Right lung (tissue), 5 donors: ENCODE results near the gene SLC22A7. TPM values are rescaled to one million over a fixed set of nuclear protein-coding genes. Genes with fewer than 3 reads are reported as not detected.

Experiments
- DNase-seq, 2 donors: peaks; one replicate each; pipeline ENCODE4 v3.0.0-alpha.2; 2013
- polyA plus RNA-seq, 5 donors: library from polyadenylated mRNA; unstranded; fragments of 120-200 nt; gene quantifications; one replicate each; pipeline versions ENCODE4 v1.2.1 to v1.2.3, GENCODE V29; 2013; ENCODE audit warnings: inconsistent platforms in 1 of 5, low replicate concordance in 1 of 5; ENCODE audit not compliant: insufficient read length in 5 of 5, insufficient read depth in 1 of 5

The SLC22A7 gene
- polyA plus RNA-seq, 5 donors: 0.17 to 0.39 (median 0.24) TPM; not detected in 1

- no peak for DNase-seq
These were observed 32.5 kb upstream of the SLC22A7 start for GRCh38 chr6:43265564-43265963.

GRCh38 chr6:43267619-43268354 lies 30.3 kb upstream of the SLC22A7 start:
- DNase-seq: no peak

DNA sequence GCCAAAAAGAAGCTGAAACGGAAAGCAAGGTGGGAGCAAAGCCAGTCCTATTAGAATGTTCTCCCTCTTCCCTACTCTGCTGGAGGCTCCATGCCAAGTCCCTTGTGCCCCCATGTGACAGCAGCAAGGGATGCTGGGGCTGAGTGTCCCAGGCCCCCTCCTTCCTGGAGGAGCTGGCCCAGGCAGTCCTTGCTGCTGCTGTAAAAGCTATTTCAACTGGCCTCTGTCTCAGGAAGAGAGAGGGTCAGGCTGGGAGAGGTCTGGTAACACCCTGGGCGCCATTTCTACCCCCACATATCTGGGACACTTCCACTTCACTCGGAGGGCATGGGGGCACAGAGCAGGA lies 29.7 kb upstream of the SLC22A7 start:
- peak in 1 of 2 donors; percentile 46 for DNase-seq

DNA sequence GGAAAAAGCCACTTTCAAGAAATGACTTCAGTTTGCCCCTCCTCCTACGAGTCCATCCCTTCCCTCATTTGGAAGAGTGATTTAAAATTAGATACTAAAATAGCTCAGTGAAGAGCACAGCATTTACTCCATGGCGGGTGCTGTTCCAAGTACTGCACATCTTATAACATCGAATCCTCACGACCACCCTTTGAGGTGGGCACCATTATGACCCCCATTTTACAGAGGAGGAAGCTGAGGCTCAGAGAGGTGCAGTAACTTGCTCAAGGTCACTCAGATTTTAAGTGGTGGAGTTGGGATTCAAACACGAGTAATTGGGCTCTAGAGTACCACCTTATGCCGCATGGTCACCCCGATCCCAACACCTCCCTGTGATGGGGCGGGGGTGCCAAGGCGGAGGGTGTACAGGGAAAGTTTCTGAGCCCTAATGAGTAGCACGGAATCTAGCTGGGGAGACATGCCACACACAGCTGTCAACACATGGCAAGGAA lies 29.2 kb upstream of the SLC22A7 start:
- no peak for DNase-seq

DNA sequence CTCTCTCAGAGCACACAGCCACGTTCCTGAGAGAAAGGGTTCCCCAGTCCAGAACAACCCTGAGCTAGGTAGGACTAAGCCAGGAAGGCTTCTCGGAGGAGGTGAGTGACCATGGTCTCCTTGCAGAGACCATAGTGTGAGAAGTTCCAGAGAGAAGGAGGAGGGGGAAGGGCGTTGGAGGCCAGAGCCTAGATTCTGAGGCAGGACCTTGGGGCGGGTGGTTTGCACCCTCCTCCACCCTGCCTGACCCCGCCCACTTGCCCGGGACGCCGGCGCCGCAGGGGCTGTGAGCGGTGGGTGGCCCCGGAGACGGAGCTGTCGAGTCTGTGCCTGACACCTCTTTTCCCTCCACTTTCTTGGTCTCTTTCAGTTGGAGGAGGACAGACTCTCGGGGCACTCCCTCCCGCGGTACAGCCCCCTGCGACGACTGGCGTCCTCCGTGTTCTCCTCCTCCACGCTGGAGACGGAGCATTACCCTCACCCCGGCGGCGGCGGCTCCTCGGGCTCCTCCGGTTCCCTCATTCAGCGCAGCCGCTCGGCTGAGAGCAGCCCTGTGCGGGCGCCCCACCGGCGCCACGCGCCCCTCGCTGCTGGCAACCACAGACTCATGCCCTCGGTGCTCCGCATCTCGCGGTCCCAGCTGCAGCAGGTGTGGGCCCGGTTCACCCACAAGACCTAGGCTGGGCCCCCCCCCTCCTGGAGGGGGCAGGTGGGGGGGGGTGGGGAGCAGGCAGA lies 28.6 kb upstream of the SLC22A7 start:
- DNase-seq: no peak

GRCh38 chr6:43271103-43271815 lies 26.8 kb upstream of the SLC22A7 start:
- no peak for DNase-seq

GRCh38 chr6:43271944-43272343 lies 26.1 kb upstream of the SLC22A7 start:
- DNase-seq: no peak

DNA sequence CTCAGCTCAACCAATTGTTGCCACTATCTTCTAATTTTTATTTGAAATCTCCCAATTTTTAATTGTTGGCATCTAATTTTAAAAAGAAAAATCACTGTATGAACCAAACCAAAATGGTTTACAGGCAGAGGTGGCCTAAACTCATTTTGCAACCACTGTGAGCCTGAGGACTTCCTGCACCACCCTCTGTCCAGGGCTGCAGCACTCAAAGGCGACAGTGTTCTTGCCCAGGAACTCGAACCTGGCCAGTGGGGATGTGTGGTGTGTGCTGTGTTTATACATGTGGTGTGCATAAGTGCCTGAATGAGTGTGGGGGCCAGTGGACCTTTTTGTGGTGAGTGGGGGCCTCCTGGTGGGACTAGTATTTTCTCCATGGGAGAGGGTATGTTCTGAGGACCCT lies 24.4 kb upstream of the SLC22A7 start:
- no peak for DNase-seq

GRCh38 chr6:43274127-43274915 lies 23.7 kb upstream of the SLC22A7 start:
- no peak for DNase-seq

- DNase-seq: no peak
These were observed 23.0 kb upstream of the SLC22A7 start for GRCh38 chr6:43274916-43275597.

- DNase-seq: no peak
These were observed 22.1 kb upstream of the SLC22A7 start for GRCh38 chr6:43275801-43276576.

- no peak for DNase-seq
These were observed 21.3 kb upstream of the SLC22A7 start for GRCh38 chr6:43276577-43277305.

DNA sequence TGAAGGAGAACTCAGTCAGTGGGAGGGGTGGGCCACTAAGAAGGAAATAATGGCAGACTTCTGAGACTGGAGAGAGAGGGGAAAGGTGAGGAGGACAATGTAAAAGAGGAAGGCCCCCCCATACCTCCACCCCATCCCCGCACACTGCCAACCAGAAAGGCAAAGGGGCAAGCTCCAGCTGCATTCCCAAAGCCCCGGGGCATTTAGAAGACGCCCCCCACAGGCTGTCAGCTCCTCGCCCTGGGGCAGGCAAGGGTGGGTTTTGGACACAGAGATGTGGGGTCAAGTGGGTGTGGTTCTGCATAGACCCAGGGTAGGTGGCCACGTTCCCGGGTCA lies 20.8 kb upstream of the SLC22A7 start:
- no peak for DNase-seq

- DNase-seq: no peak
These were observed 20.2 kb upstream of the SLC22A7 start for GRCh38 chr6:43277643-43278523.

DNA sequence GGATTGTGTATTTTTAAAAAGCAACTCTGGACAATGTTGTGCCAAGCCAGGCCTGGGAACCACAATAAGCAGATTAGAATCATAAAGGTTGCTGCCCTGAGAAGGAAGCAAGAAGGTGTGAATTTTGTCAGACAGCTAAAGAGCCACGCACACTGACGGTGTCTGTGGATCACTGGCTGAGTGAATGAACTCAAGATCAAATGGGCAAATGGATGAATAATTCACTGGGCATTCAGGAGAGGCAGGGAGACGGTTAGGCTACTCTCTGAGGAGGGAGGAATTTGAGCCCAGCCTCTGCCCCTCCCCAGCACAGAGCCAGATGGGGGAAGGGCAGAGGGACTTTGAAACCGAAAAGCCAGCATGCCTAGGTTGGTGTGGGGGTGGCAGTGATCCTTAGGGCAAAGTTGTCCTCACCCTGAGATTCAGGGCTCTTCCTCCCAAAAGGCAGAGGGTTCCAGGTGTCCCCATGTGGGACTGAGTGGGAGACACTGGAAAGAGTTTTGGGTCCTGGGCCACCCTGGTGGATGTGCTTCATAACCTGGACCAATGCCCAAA lies 19.5 kb upstream of the SLC22A7 start:
- no peak for DNase-seq

DNA sequence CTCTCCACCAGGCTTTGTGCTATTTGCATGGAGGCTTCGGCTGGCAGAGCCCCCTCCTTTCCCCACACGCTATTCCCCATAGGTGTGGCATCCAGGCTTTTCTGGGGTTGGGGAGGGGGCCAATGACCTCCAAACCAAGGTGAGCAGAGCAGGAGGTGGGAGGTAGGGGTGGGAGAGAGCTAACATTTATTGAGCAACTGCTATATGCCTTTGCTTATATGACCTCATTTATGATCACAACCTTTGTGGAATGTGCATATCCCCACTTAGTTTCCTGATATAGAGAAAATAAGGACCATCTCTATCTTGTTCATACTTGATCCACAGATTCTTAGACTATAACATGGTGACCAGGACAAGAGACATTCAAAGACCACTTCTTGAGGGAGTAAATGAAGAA lies 17.8 kb upstream of the SLC22A7 start:
- no peak for DNase-seq

DNA sequence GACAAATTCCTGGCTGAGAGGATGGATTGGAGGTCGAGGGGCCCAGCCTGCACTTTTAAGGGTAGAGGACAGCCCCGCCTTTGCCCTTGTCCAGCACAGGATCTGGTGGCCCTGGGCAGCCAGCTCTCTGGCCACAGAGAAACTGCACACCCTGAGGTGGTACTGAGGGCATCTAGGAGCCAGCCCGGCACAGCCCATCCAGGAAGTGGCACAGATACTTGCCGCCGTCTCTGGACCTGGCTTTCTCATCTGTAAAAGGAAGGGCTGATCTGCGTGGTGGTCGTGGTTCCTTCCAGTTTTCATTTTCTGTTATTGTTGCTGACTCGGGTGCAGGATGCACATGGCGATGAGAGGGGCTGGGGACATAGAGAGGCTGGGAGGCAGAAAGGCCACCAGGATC lies 16.0 kb upstream of the SLC22A7 start:
- no peak for DNase-seq
